Activated CD8-positive, alpha-beta memory T cell treated with anti-CD3 and anti-CD28 coated beads, Interleukin-2, amount 50 U/mL, for 24 hours (primary cell): ENCODE data around the gene FLRT2.

Source experiments
- DNase-seq: peaks from one replicate; pipeline ENCODE4 v3.0.0-alpha.2; 2020; ENCODE audit errors: extremely low read depth

Gene FLRT2

GRCh38 chr14:85529803-85530574, at the start of gene FLRT2:
FLRT2 (plus strand) TSS chr14:85530144; CDS start chr14:85621515, 91,371 bp downstream.
- DNase-seq, result no peak

DNA sequence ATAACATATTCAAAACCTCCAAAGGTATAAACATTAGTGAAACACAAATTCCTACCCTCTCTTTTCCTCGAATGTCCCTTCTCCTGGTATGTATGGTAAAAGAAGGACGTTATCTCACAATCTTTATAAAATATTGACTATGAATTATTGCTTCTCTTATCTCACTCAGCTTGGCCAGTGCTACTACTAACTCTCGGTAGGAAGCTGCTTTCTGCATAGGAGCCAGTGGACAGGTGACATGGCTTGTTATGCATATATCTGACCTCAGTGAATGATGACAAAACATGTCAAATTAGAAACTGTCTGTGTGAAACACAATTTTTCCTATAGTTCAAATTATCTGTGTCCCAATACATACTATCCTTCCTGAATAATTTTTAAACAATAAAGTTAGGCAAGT, 48.5 kb upstream of the FLRT2 start:
- no peak for DNase-seq

- DNase-seq, result no peak
Measured at GRCh38 chr14:85482552-85482951, 47.4 kb upstream of the FLRT2 start.

GRCh38 chr14:85483037-85483436, 46.9 kb upstream of the FLRT2 start:
- no peak for DNase-seq

GRCh38 chr14:85483652-85484051, 46.3 kb upstream of the FLRT2 start:
- DNase-seq, result no peak

DNA sequence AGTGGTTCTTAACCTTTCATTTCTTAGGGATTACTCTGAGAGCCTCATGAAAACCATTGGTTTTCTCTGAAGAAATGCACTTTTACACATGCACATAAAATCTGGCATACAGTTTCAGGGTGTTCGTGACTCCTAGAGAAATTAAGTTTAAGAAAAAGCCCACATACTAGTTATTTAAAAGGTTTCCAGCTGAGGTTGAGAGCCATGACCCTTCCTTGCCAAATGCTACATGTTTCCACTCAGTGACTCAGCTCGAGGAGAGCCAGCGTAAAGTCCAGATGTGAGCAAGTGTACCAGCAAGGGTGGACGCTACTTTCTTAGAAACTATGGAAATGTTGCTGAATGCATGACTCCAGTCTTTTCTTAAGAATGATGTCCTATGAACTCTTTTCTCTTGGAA, 42.7 kb upstream of the FLRT2 start:
- DNase-seq, result no peak

DNA sequence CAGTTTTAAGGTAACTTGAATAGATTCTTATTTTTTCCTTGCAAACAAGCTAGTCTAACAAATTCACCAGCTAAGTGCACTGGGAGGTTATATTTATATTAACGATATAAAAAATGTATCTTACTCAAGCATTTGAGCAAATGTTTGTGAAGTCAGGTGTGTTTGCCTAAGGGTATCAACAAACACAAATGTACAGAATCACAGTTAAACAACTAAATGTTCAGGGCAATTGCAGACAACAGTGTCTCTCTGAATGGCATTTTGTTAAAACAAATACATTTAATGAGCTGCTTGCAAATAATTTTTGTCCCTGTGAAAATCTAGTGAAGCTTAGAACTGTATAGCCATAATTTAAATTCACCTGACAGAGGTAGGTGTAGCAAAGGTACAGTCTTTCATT, 28.2 kb upstream of the FLRT2 start:
- DNase-seq, result no peak

DNA sequence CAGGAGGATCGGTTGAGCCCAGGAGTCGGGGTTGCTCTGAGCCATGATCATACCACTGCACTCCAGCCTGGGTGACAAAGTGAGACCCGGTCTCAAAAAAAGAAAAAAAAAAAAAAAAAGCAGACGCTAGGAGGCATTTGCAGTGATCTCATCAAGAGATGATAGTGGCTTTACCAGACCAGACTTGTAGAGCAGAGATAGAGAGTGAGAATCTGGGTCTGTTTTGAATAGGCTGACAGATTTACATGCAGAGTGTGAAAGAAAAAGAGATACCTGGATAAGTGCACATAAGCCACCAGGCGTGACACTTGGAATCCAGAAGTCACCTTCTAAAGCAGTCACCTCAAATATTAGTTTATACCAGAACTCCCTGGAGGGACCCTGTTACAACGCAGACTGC, 21.1 kb upstream of the FLRT2 start:
- no peak for DNase-seq

GRCh38 chr14:85512451-85512850, 17.5 kb upstream of the FLRT2 start:
- no peak for DNase-seq

- no peak for DNase-seq
Measured at GRCh38 chr14:85514487-85514886, 15.5 kb upstream of the FLRT2 start.

DNA sequence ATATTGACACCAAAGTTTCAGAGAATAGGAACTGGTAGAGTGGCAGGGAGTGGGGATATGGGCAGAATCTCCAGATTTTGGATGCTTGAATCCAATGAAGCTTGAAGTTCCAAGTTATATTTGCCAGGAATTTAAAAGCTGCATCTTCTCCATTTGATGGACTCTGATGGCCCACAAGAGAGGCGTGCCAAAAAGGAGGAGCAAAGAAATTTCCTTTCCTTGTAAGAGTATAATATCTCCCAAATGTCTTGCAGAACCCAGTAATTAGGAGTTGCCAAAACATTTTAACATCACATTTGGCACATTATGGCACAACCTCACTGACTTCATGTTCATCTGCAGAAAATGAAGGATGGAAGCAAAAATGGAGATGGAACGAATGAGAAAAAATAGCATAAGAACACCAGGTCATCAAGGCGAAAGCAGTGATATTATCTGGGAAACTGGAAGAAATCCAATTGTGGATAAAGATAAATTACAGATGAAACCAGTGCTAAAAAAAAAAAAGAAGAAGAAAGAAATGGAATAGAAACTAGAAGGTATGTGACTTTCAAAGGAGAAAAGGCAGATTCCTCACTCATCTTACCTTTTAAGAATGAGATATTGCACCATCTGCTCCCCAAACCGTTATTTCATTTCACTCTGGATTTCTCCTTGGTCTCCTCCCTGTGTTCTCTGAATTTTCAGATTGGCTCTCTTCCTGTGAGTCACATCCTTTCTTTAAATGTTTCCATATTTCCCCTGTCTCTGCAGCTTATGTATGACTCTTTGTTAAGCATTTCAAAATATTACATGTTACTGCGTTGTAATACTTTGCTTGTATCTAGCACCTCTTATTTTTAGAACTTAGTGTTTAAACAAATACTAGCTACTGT, 13.5 kb upstream of the FLRT2 start:
- no peak for DNase-seq

GRCh38 chr14:85517114-85517688, 12.7 kb upstream of the FLRT2 start:
- DNase-seq, result no peak

DNA sequence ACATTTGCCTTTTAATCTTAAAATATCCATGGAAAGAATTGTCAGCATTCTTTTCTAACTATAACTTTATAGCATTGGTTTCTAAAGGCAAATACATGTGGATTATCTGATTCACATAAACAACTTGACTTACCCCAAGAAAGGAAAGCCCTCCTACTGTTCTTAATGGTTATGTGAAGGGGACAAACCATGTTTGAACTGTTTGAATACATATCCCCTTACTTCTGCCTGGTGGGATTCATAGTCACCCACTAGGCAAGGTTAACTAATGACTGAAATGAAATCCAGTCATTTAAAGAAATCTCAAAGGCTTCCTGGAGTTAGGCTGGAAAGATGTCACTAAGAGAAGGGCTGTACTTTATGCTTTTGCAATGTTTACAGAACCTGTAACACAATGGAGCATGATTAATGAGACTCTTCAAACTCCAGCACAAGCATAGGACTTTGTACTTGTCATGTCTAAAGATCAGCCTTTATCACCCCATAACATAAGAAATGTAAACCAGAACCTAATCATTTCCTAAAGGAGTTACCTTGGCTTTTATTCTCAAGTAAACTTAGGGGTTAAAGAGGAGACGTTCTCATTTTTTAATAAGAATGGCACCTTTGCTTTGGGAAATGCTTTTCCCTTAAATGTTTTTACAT, 10.2 kb upstream of the FLRT2 start:
- DNase-seq, result no peak

DNA sequence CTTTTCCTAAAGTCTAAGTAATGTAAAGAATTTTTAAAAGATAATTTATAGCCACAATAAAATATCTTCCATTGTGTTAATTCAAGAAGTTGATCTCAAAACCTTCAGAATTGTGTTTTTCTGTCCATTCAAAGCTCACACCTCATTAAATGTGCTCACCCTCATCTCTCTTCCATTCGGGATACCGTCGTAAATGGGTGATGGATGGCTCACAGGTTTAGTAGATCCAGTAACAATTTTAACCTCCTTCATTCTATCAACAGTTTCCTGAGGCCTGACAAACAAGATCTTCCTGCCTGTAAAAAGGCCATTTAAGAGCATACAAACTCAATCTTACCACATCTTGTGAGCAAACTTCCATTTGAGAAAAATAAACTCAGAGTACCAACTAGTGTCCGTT, 9.4 kb upstream of the FLRT2 start:
- DNase-seq, result no peak

- DNase-seq, result no peak
Measured at GRCh38 chr14:85523624-85524023, 6.3 kb upstream of the FLRT2 start.

GRCh38 chr14:85527006-85527405, 2.9 kb upstream of the FLRT2 start:
- no peak for DNase-seq

DNA sequence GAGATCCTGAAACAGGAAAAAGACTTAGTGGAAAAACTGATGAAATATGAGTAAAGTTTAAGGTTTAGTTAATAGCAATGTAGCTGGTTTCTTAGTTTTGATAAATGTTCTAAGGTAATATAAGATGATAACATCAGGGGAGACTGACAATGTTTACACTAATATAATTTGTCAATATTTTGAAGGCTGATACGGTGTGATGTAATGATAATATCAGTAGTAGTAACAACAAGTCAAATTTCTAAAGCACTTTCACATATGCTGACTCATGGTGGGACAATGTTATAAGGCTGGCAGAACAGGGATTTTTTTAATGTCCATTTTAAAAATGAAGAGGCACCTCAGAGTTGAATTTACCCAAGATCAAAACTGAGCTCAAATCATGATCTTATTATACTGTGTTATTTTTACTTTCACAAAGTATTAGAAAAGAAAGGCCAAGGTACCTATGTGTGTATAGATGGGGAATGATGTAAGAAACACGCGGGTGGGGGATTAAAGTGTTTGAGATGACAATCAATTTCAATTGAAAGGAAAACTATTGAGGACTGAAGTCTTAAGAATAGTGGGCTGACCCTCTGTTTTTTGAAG, 2.4 kb upstream of the FLRT2 start:
- no peak for DNase-seq

DNA sequence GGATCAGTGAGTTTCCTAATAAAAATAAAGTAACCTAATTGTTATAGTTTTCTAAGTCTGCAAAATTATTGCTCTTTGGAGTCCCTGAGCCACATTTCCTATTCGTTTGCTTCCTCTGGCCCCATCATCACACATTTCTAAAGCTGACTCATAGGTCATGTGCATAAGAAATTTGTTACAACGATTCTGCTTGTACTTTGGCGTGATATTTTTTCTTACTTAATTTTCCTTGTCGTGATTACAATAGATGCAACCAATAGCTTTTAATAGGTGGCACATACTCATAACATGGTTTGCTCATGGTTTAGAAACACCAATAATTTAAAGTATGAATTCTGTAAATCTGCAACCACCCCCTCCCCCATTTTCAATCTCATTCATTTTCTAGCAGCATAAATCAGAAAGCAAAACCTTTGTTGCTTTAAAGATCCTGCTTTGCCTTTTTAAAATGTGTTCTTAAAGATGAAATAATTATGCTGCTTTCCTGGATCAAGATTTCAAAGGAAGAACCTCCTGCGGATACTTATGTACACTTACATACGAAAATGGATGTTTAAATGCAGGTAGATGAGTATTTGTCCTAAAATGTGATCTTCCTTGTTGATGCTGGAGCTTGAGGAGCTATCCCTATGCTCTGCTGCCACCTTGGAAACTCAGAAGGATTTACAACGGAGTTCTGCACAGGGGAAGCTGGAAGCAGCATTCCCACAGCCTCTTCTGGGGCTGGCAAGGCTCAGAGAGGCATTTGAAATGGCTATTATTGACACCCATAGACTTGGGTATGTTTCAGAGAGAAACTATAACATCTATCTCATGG, 1.7 kb upstream of the FLRT2 start:
- no peak for DNase-seq

GRCh38 chr14:85528897-85529631, 880 bp upstream of the FLRT2 start:
- no peak for DNase-seq

GRCh38 chr14:85530626-85531025, 682 bp downstream of the FLRT2 start:
- no peak for DNase-seq
